SK-N-SH (cell line): ENCODE measurements around the gene MORC3. TPM values are rescaled to one million over a fixed set of nuclear protein-coding genes. Genes with fewer than 3 reads are reported as not detected.
"Not testable (repeated sequence)": the region's sequence is repeated elsewhere in the genome, so short reads cannot be mapped to it uniquely, and the experiment has no call there.

Experiments
- CTCF ChIA-PET: fragments of 300-600, 350-600 bp; formaldehyde crosslinking; extraction: SDS; loops from one replicate; lab custom pipeline; 2021; lab: Yijun Ruan, JAX
- POLR2A ChIA-PET: fragments of 350-600 bp; sonication (Branson Sonifier 250); formaldehyde crosslinking; extraction: SDS; loops from one replicate; lab custom pipeline; 2020; ENCODE audit warnings: antibody characterized with exemption, inconsistent platforms; lab: Yijun Ruan, JAX
- DNase-seq: peaks from one replicate; pipeline ENCODE4 v3.0.0; 2012
- H2AFZ ChIP-seq: fragments of 200-600 bp; sonication (generic); 2 replicates; pipeline ENCODE4 v1.8.1; 2016; ENCODE audit warnings: antibody characterized with exemption, mild to moderate bottlenecking, low read depth
- H3F3A ChIP-seq: fragments of 200-600 bp; sonication (generic); replicated peaks from 2 replicates; pipeline ENCODE3; 2016; ENCODE audit warnings: antibody characterized with exemption, mild to moderate bottlenecking; ENCODE audit not compliant: insufficient read depth
- H3K27ac ChIP-seq, 2 experiments: fragments of 200-500 bp in 1 of 2; fragments of 200-600 bp in 1 of 2; sonication (Bioruptor generic) in 1 of 2; sonication (generic), shearing (Covaris generic) in 1 of 2; 2 replicates each; pipeline versions ENCODE4 v1.5.1 to v1.6.1; 2014 to 2016; ENCODE audit warnings: low read depth in 2 of 2, inconsistent platforms in 1 of 2, low read length in 1 of 2, mild to moderate bottlenecking in 1 of 2, mixed read lengths in 1 of 2
- H3K27me3 ChIP-seq: fragments of 200-600 bp; sonication (generic), shearing (Covaris generic); 2 replicates; pipeline ENCODE4 v1.6.1; 2016; ENCODE audit warnings: mixed run types; ENCODE audit not compliant: insufficient read depth
- H3K36me3 ChIP-seq, 2 experiments: fragments of 200-500 bp in 1 of 2; fragments of 200-600 bp in 1 of 2; sonication (Bioruptor generic) in 1 of 2; sonication (generic) in 1 of 2; replicated peaks in 1 of 2; 2 replicates each; pipeline versions ENCODE3 to v1.5.1; 2014 to 2016; ENCODE audit warnings: low read length in 1 of 2, mild to moderate bottlenecking in 1 of 2; ENCODE audit not compliant: insufficient read depth in 2 of 2, control insufficient read depth in 1 of 2
- H3K4me1 ChIP-seq, 2 experiments: fragments of 200-500 bp in 1 of 2; fragments of 200-600 bp in 1 of 2; sonication (Bioruptor generic) in 1 of 2; sonication (generic), shearing (Covaris generic) in 1 of 2; 2 replicates each; pipeline versions ENCODE4 v1.5.1 to v1.6.1; 2014 to 2016; ENCODE audit warnings: low read depth in 1 of 2, low read length in 1 of 2, mixed run types in 1 of 2; ENCODE audit not compliant: insufficient read depth in 2 of 2, control insufficient read depth in 1 of 2
- H3K4me2 ChIP-seq: fragments of 200-600 bp; sonication (generic), shearing (Covaris generic); 2 replicates; pipeline ENCODE4 v1.6.1; 2017; ENCODE audit warnings: mixed run types
- H3K4me3 ChIP-seq, 2 experiments: fragments of 200-500 bp in 1 of 2; fragments of 200-600 bp in 1 of 2; sonication (Bioruptor generic) in 1 of 2; sonication (generic), shearing (Covaris generic) in 1 of 2; 2 replicates each; pipeline versions ENCODE4 v1.5.1 to v1.8.1; 2014 to 2016; ENCODE audit warnings: low read depth in 2 of 2, inconsistent platforms in 1 of 2, low read length in 1 of 2, mild to moderate bottlenecking in 1 of 2, mixed read lengths in 1 of 2, moderate library complexity in 1 of 2
- H3K79me2 ChIP-seq: fragments of 200-600 bp; sonication (generic); 2 replicates; pipeline ENCODE4 v1.8.1; 2017; ENCODE audit warnings: mild to moderate bottlenecking; ENCODE audit not compliant: insufficient read depth
- H3K9ac ChIP-seq: fragments of 200-600 bp; sonication (generic); 2 replicates; pipeline ENCODE4 v1.6.1; 2017; ENCODE audit warnings: mixed run types
- H3K9me2 ChIP-seq: fragments of 200-600 bp; sonication (generic); 2 replicates; pipeline ENCODE4 v1.6.1; 2017; ENCODE audit warnings: mixed run types
- H3K9me3 ChIP-seq: fragments of 200-600 bp; sonication (generic); 2 replicates; pipeline ENCODE4 v1.6.1; 2017; ENCODE audit warnings: mixed run types, mild to moderate bottlenecking, moderate library complexity
- H4K20me1 ChIP-seq: fragments of 200-600 bp; sonication (generic); 2 replicates; pipeline ENCODE4 v1.6.1; 2017; ENCODE audit warnings: mild to moderate bottlenecking, mixed run types; ENCODE audit not compliant: insufficient read depth
- CHD2 ChIP-seq: fragments of 150-350 bp; IDR thresholded peaks from 2 replicates; pipeline ENCODE4 v1.6.1; 2018; ENCODE audit warnings: low read length; ENCODE audit not compliant: partially characterized antibody
- FOSL2 ChIP-seq: IDR thresholded peaks from 2 replicates; pipeline ENCODE4 v1.4.0; 2012; ENCODE audit warnings: low read depth, mild to moderate bottlenecking, moderate library complexity, borderline replicate concordance
- FOXJ3 ChIP-seq: sonication (generic); formaldehyde crosslinking; IDR thresholded peaks from 2 replicates; pipeline ENCODE4 v1.5.1; 2020; ENCODE audit warnings: mild to moderate bottlenecking, missing genetic modification reagents
- FOXM1 ChIP-seq: IDR thresholded peaks from 2 replicates; pipeline ENCODE4 v1.4.0; 2012; ENCODE audit warnings: low read depth, mild to moderate bottlenecking
- GABPA ChIP-seq: IDR thresholded peaks from 2 replicates; pipeline ENCODE4 v1.4.0; 2012; ENCODE audit warnings: low read depth, mild to moderate bottlenecking
- JUND ChIP-seq: IDR thresholded peaks from 2 replicates; pipeline ENCODE4 v1.4.0; 2012
- MXI1 ChIP-seq: IDR thresholded peaks from 2 replicates; pipeline ENCODE4 v1.6.1; 2012; ENCODE audit warnings: mild to moderate bottlenecking, low read depth, low read length, improper control_type of control experiment
- NFIC ChIP-seq: IDR thresholded peaks from 2 replicates; pipeline ENCODE4 v1.4.0; 2012; ENCODE audit warnings: borderline replicate concordance
- NRF1 ChIP-seq: IDR thresholded peaks from 2 replicates; pipeline ENCODE4 v1.6.1; 2012; ENCODE audit warnings: low read depth, mild to moderate bottlenecking, low read length
- RAD21 ChIP-seq: IDR thresholded peaks from 2 replicates; pipeline ENCODE4 v1.6.1; 2012; ENCODE audit warnings: mild to moderate bottlenecking, low read length
- RXRA ChIP-seq: IDR thresholded peaks from 2 replicates; pipeline ENCODE4 v1.4.0; 2012; ENCODE audit warnings: low read depth, mild to moderate bottlenecking, borderline replicate concordance
- SIN3A ChIP-seq: IDR thresholded peaks from 2 replicates; pipeline ENCODE4 v1.6.1; 2012; ENCODE audit warnings: low read depth, mild to moderate bottlenecking, low read length, moderate library complexity, borderline replicate concordance
- SMC3 ChIP-seq: IDR thresholded peaks from 2 replicates; pipeline ENCODE4 v1.6.1; 2012; ENCODE audit warnings: low read depth, low read length, improper control_type of control experiment
- YY1 ChIP-seq: IDR thresholded peaks from 2 replicates; pipeline ENCODE4 v1.4.0; 2012; ENCODE audit warnings: low read depth, mild to moderate bottlenecking
- WGBS: methylation state at CpG from one replicate; pipeline ENCODE4 v1.1.6; 2017; ENCODE audit warnings: low lambda C conversion rate; 5-methylcytosine and 5-hydroxymethylcytosine counted together
- polyA plus RNA-seq, 3 experiments: library from polyadenylated mRNA; depleted of rRNA; stranded (reverse); fragments of >200 nt; gene quantifications; 2 replicates each; pipeline ENCODE4 v1.2.3, GENCODE V29; 2012
- TF ChIP-seq, protein P1 (sequence below): fragments of 150-350 bp; IDR thresholded peaks from 2 replicates; pipeline ENCODE4 v1.6.1; 2016; ENCODE audit warnings: mild to moderate bottlenecking, low read depth, low read length
- TF ChIP-seq, protein P2 (sequence below): fragments of 150-350 bp; IDR thresholded peaks from 2 replicates; pipeline ENCODE4 v1.6.1; 2017; ENCODE audit warnings: antibody characterized with exemption, low read length, low read depth, borderline replicate concordance
- TF ChIP-seq, protein P3 (sequence below): fragments of 200-600 bp; sonication (generic); IDR thresholded peaks from 2 replicates; pipeline ENCODE4 v1.6.1; 2017; ENCODE audit warnings: antibody characterized with exemption, mild to moderate bottlenecking, moderate library complexity
- TF ChIP-seq, protein P4 (sequence below): IDR thresholded peaks from 2 replicates; pipeline ENCODE4 v1.4.0; 2012; ENCODE audit warnings: low read depth, borderline replicate concordance
- TF ChIP-seq, protein P5 (sequence below): IDR thresholded peaks from 2 replicates; pipeline ENCODE4 v1.6.1; 2012; ENCODE audit warnings: mild to moderate bottlenecking, low read depth, low read length, moderate library complexity
- TF ChIP-seq, protein P6 (sequence below): IDR thresholded peaks from 2 replicates; pipeline ENCODE4; 2012

MORC3 gene
- polyA plus RNA-seq, 1 of the 3 experiments (the other 2 are of a cell fraction), result 8.2 TPM

DNA sequence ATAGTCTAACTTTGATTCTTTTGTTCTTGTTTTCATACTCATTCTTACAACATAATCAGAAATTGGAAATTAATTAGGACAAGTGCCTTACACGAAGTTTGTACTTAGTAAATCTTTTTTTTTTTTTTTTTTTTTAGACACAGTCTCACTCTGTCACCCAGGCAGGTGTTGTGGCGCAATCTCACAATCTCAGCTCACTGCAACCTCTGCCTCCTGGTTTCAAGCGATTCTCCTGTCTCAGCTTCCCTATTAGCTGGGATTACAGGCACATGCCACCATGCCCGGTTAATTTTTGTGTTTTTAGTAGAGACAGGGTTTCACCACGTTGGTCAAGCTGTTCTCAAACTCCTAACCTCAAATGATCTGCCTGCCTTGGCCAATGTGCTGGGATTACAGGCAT is 77.6 kb downstream of the MORC3 start:
- Histone ChIP-seq H3K27me3 (no peaks in the 10 kb centered on the region), H3K79me2 (no peaks in the 10 kb centered on the region)
- TF ChIP-seq RXRA (no peak), SMC3 (no peak), FOXJ3 (no peak), GABPA (no peak), NFIC (no peak), YY1 (no peak), RAD21 (no peak), MXI1 (no peak), FOXM1 (no peak), SIN3A (no peak), FOSL2 (no peak), NRF1 (no peak), JUND (no peak), CHD2 (no peak)
- TF ChIP-seq, protein P1, sequence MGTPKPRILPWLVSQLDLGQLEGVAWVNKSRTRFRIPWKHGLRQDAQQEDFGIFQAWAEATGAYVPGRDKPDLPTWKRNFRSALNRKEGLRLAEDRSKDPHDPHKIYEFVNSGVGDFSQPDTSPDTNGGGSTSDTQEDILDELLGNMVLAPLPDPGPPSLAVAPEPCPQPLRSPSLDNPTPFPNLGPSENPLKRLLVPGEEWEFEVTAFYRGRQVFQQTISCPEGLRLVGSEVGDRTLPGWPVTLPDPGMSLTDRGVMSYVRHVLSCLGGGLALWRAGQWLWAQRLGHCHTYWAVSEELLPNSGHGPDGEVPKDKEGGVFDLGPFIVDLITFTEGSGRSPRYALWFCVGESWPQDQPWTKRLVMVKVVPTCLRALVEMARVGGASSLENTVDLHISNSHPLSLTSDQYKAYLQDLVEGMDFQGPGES, result no peak
- TF ChIP-seq, protein P2, sequence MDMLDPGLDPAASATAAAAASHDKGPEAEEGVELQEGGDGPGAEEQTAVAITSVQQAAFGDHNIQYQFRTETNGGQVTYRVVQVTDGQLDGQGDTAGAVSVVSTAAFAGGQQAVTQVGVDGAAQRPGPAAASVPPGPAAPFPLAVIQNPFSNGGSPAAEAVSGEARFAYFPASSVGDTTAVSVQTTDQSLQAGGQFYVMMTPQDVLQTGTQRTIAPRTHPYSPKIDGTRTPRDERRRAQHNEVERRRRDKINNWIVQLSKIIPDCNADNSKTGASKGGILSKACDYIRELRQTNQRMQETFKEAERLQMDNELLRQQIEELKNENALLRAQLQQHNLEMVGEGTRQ, result no peak
- TF ChIP-seq, protein P3, sequence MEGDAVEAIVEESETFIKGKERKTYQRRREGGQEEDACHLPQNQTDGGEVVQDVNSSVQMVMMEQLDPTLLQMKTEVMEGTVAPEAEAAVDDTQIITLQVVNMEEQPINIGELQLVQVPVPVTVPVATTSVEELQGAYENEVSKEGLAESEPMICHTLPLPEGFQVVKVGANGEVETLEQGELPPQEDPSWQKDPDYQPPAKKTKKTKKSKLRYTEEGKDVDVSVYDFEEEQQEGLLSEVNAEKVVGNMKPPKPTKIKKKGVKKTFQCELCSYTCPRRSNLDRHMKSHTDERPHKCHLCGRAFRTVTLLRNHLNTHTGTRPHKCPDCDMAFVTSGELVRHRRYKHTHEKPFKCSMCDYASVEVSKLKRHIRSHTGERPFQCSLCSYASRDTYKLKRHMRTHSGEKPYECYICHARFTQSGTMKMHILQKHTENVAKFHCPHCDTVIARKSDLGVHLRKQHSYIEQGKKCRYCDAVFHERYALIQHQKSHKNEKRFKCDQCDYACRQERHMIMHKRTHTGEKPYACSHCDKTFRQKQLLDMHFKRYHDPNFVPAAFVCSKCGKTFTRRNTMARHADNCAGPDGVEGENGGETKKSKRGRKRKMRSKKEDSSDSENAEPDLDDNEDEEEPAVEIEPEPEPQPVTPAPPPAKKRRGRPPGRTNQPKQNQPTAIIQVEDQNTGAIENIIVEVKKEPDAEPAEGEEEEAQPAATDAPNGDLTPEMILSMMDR, result no peak
- TF ChIP-seq, protein P4, sequence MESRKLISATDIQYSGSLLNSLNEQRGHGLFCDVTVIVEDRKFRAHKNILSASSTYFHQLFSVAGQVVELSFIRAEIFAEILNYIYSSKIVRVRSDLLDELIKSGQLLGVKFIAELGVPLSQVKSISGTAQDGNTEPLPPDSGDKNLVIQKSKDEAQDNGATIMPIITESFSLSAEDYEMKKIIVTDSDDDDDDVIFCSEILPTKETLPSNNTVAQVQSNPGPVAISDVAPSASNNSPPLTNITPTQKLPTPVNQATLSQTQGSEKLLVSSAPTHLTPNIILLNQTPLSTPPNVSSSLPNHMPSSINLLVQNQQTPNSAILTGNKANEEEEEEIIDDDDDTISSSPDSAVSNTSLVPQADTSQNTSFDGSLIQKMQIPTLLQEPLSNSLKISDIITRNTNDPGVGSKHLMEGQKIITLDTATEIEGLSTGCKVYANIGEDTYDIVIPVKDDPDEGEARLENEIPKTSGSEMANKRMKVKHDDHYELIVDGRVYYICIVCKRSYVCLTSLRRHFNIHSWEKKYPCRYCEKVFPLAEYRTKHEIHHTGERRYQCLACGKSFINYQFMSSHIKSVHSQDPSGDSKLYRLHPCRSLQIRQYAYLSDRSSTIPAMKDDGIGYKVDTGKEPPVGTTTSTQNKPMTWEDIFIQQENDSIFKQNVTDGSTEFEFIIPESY, result no peak
- TF ChIP-seq, protein P5, sequence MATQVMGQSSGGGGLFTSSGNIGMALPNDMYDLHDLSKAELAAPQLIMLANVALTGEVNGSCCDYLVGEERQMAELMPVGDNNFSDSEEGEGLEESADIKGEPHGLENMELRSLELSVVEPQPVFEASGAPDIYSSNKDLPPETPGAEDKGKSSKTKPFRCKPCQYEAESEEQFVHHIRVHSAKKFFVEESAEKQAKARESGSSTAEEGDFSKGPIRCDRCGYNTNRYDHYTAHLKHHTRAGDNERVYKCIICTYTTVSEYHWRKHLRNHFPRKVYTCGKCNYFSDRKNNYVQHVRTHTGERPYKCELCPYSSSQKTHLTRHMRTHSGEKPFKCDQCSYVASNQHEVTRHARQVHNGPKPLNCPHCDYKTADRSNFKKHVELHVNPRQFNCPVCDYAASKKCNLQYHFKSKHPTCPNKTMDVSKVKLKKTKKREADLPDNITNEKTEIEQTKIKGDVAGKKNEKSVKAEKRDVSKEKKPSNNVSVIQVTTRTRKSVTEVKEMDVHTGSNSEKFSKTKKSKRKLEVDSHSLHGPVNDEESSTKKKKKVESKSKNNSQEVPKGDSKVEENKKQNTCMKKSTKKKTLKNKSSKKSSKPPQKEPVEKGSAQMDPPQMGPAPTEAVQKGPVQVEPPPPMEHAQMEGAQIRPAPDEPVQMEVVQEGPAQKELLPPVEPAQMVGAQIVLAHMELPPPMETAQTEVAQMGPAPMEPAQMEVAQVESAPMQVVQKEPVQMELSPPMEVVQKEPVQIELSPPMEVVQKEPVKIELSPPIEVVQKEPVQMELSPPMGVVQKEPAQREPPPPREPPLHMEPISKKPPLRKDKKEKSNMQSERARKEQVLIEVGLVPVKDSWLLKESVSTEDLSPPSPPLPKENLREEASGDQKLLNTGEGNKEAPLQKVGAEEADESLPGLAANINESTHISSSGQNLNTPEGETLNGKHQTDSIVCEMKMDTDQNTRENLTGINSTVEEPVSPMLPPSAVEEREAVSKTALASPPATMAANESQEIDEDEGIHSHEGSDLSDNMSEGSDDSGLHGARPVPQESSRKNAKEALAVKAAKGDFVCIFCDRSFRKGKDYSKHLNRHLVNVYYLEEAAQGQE, result no peak
- TF ChIP-seq, protein P6, sequence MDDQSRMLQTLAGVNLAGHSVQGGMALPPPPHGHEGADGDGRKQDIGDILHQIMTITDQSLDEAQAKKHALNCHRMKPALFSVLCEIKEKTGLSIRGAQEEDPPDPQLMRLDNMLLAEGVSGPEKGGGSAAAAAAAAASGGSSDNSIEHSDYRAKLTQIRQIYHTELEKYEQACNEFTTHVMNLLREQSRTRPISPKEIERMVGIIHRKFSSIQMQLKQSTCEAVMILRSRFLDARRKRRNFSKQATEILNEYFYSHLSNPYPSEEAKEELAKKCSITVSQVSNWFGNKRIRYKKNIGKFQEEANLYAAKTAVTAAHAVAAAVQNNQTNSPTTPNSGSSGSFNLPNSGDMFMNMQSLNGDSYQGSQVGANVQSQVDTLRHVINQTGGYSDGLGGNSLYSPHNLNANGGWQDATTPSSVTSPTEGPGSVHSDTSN, result no peak
- TF ChIP-seq, all 33 proteins: peak for 0
- H3K27ac ChIP-seq, result no peak overlapping the region
- H2AFZ ChIP-seq, result no peak overlapping the region
- WGBS, result 89% methylated on average over 5 of the region's 5 CpGs
- H3K4me3 ChIP-seq, result no peak overlapping the region
- H3K9me2 ChIP-seq, result no peaks in the 10 kb centered on the region
- peaks cover under 1 to 24% of the 10 kb centered on the region in 2 experiments for H3K36me3 ChIP-seq
- H3K4me2 ChIP-seq, result no peak overlapping the region
- no peaks in the 10 kb centered on the region for H4K20me1 ChIP-seq
- DNase-seq, result no peak
- no peaks in the 10 kb centered on the region for H3K9me3 ChIP-seq
- H3K9ac ChIP-seq, result no peak overlapping the region
- H3K4me1 ChIP-seq, result no peaks in the 10 kb centered on the region
- no peaks in the 10 kb centered on the region for H3F3A ChIP-seq
- POLR2A ChIA-PET, result no interaction called here
- CTCF ChIA-PET, result interaction anchor here (1.0 kb wide), 1 partner anchor 9 kb away, joined by 3 read pairs; no protein-coding TSS in a partner anchor

DNA sequence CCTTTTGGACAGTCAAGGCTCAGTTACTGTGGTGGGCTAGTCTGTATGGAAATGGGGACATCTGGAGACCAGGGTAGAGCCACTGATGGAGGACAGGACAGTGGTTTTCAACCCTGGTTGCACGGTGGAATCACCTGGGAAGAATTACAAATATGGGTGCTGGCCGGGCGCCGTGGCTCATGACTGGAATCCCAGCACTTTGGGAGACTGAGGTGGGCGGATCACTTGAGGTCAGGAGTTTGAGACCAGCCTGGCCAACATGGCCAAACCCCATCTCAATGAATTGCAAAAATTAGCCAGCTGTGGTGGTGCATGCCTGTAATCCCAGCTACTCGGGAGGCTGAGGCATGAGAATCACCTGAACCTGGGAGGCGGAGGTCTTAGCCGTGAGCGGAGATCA is 79.7 kb downstream of the MORC3 start:
- CTCF ChIA-PET, DNase-seq, H3K9me2 ChIP-seq, H3K4me1 ChIP-seq, H2AFZ ChIP-seq, H3K4me2 ChIP-seq, H3F3A ChIP-seq, H3K9me3 ChIP-seq, H3K27me3 ChIP-seq, H4K20me1 ChIP-seq, H3K27ac ChIP-seq, POLR2A ChIA-PET, H3K9ac ChIP-seq, H3K4me3 ChIP-seq, H3K79me2 ChIP-seq: not testable (repeated sequence)
- peaks cover 4 to 20% of the 10 kb centered on the region in 2 experiments for H3K36me3 ChIP-seq
- 95% methylated on average over 5 of the region's 9 CpGs for WGBS
